Mammary epithelial cell (primary cell): ENCODE results near the gene SERPINA9.

ENCODE experiments used
- EZH2 ChIP-seq: IDR thresholded peaks from 2 replicates; pipeline ENCODE4 v1.6.1; 2012; ENCODE audit warnings: low read length, inconsistent platforms, borderline replicate concordance
- TF ChIP-seq, protein P1 (sequence below), 2 donors: IDR thresholded peaks in 1 of 2; conservative IDR thresholded peaks in 1 of 2; 2 replicates each; pipeline ENCODE4 v1.5.1; 2011 to 2012; ENCODE audit warnings: inconsistent platforms in 2 of 2, low read length in 2 of 2, mild to moderate bottlenecking in 2 of 2, control low read depth in 1 of 2, low read depth in 1 of 2; ENCODE audit not compliant: insufficient read depth in 1 of 2; ENCODE audit errors: extremely low read depth in 1 of 2

GRCh38 chr14:94471045-94471444, 5.0 kb downstream of the SERPINA9 start:
- TF ChIP-seq, protein P1, sequence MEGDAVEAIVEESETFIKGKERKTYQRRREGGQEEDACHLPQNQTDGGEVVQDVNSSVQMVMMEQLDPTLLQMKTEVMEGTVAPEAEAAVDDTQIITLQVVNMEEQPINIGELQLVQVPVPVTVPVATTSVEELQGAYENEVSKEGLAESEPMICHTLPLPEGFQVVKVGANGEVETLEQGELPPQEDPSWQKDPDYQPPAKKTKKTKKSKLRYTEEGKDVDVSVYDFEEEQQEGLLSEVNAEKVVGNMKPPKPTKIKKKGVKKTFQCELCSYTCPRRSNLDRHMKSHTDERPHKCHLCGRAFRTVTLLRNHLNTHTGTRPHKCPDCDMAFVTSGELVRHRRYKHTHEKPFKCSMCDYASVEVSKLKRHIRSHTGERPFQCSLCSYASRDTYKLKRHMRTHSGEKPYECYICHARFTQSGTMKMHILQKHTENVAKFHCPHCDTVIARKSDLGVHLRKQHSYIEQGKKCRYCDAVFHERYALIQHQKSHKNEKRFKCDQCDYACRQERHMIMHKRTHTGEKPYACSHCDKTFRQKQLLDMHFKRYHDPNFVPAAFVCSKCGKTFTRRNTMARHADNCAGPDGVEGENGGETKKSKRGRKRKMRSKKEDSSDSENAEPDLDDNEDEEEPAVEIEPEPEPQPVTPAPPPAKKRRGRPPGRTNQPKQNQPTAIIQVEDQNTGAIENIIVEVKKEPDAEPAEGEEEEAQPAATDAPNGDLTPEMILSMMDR (conservative IDR thresholded peaks at IDR 0.05 in 1 of 2, IDR thresholded peaks at IDR 0.05 in 1 of 2; ENCODE audit: extremely low read depth in 1 of 2, insufficient read depth in 1 of 2, low read depth in 1 of 2, low read length in 2 of 2), result no peak
- TF ChIP-seq EZH2, result no peak
